CD4-positive, alpha-beta T cell treated with Interleukin-1 beta for 1 hour (primary cell): ENCODE results near the gene GALNT14.

Experiments used
- DNase-seq, 2 donors: peaks; one replicate each; pipeline ENCODE4 v3.0.0-alpha.2; 2020 to 2022

The GALNT14 gene

DNA sequence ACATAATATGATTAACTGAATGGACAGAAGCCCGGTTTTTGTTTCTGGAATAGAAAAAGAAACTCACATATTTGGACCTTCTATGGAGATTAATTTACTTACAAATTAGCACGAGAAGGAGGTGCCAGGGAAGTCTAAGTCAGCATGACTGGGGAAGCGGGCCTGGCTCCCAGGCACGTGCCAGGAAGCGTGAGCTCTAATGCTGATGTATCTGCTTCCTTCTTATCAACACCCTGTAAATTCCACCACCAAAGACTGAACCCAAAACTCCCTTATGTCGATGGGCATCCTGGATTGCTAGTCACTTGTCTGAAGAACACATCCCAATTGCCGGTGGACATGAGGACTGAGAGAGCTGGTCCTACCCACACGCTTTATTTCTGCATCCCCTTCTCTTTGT lies 134.5 kb downstream of the GALNT14 start:
- DNase-seq: no peak

DNA sequence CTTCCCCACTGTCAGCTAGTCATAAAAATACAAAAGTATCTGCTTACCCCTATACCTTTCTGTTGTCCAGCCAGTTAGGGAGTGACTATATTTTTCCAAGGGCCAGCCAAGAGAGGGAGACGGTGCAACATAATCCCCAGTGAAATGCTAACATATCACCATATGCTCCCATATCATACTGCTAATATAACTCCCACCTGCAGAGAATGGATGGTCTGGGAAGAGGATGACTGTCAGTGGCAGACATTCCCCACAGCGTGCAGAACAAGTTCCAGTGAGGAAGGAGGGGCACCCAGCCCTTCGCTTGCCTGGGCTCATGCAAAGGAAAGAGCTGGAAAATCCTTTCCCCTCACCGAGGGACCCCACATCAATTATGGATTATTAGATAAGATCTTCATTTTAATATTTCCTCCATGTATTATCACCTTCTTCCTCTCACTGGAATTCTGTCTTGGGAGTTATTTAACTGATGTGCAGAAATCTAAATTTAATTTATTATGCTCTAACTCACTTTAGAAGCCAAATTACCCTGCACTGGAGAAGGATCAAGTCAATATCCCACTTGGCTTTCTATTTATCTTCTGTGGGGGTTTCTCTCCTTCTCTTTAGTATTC lies 135.6 kb downstream of the GALNT14 start:
- DNase-seq: no peak

DNA sequence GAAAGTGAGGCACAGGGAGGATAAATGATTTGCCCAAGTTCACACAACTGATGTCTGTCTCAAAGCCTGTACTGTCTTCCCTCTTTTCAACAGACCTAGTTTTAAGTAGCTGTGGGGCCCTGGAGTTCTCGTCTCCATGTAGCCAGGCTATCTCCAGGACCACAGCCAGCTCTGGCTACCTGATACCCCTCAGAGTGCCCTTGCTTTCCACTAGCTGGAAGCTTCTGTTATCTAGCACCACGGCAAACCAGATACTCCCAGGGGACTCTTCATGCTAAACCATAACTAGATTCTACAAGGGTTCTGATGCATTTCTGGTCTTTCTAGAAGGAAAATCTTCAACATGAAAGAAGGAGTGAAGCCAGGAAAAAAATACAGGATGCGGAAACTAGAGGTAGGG lies 137.3 kb downstream of the GALNT14 start:
- DNase-seq: no peak

DNA sequence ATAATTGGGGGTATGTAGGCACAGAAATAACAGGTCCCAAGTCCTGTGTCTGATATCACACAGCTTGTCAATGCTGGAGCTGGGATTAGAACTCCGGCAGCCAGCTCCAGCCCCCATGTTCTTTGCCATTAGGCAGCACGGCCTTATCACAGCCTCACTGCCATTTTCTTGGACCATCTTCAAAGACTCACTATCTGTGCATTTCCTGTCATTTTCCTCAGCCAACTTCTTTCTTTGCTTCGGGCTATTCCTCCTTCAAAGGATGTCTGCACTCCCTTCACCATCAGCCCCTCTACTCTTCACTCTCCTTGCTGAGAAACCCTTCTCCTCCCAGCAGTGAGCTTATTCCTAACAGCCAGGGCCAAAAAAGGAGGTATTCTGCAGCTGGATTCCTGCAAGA lies 139.6 kb downstream of the GALNT14 start:
- DNase-seq: no peak

DNA sequence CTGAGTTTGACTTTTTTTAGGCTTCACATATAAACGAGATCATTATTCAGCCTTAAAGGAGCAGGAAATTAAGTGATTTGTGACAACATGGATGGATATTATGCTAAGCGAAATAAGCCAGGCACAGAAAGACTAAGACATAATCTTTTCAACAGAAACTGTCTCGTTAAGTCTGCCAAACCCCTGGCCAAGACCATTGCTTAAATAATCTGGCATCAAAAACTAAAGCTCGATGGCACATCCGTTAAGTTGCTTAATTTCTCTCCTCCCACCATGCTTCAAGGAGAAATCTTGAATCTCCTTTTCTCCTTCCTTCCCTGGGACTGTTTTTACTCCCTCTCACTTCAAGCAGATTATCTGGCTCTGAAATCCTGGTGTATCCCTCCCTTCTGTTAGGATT lies 140.3 kb downstream of the GALNT14 start:
- no peak for DNase-seq

DNA sequence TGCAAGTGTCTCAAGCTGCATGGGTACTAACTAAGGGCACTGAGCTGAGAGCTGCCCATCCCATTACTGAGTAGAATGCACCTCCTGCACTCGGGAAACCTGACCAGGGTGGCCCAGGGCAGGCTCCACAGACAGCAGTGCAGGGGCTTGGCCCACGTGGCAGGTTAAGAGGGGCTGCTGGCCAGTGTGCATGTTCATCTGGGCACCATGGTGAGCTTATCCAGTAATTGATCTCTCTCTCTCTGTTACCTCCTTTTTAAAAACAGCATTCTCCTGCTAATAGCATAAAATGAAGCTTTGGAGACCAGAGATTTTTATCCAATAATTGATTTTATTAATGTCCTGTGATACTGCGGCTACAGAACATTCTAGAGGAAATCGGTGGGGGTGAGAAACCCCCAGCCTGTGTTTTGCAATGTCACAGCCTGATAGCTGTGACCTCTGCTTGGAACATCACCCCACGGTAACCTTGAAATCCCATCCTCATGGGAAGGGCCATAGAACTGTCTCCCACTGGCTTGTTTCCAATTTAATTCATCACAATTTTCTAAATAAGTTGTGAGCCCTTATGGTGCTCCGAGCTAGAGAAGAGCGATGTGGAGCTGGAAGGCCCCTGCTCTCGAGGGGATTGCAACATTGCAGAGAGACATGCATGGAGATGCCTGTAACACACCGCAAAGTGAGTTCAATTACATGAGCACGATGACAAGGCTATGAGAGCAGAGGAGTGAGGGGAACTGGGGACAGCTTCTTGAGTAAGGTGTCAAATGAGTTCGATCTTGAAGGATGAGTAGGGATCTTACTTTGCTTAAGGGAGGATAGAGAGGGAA lies 143.8 kb downstream of the GALNT14 start:
- no peak for DNase-seq

DNA sequence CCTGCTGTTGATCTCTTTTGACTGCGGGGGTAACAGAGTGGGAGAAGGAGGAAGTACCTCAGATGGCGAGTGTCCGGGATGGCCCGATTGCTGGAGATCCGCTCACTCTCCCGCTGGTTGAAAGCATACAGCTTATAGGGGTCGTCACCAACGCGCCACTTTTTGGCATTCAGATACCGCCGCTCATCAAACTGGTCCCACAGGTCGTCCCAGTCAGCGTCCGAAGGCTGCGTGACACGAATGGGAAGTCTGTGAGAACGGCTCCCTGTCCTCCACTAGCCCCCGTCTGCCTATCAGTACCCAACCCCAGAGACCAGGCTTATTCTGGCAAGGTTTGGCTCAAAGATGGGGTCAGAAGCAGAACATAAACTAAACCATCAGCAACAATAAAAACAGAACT lies 145.5 kb downstream of the GALNT14 start:
- DNase-seq: no peak

DNA sequence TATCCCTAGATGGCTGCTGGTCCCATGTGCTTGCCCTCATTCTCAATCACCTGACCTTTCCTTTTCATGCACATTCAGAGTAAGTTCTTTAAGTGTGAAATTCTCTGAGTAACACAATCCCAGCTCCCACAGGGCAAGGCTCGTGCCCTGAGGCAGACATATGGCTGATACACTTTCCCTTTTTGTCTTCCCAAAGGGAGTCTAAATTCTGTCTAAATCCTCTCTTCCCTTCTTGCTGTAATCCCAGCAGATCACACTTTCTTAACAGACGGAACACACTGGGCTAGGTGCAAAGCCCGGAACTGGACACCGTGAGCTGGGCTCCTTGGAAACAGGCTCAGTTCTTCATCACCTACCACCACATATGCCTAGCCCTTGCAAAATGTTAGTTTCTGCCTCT lies 147.6 kb downstream of the GALNT14 start:
- DNase-seq: no peak

DNA sequence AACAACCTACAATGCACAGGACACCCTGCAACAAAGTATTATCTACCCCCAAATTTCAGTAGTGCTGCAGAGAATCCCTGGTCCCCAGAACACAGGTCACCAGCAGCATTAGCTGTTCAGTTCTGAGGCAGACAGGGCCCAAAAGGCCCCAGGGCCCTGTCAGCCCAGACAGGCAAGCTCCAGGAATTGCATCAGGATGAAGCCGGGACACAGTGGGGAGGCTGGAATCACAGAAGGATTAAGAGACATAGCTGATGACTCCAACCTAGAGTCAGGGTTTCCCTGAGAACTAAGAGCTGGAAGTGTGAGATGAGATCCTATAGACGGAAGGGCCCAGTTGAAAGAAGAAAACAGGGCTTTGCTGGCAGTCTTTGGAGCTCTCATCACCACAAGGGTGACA lies 148.1 kb downstream of the GALNT14 start:
- no peak for DNase-seq

DNA sequence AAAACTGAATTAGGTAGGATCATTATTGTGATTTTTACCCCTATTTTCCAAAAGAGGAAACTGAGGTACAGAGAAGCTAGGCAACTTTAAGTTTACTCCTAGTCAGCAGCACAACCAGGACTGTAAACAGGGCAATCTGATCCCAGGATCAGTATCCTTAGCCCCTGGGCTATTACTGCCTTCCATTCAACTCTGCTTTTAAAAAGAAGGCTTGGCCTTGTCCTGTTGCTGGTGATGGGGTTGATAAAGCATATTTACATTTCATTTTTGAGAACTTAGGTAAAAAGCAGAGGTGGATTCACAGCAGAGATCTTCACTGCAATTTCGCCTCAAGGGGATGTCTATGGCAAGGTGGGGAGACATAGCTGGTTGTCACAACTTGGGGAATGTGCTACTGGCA lies 148.5 kb downstream of the GALNT14 start:
- no peak for DNase-seq

DNA sequence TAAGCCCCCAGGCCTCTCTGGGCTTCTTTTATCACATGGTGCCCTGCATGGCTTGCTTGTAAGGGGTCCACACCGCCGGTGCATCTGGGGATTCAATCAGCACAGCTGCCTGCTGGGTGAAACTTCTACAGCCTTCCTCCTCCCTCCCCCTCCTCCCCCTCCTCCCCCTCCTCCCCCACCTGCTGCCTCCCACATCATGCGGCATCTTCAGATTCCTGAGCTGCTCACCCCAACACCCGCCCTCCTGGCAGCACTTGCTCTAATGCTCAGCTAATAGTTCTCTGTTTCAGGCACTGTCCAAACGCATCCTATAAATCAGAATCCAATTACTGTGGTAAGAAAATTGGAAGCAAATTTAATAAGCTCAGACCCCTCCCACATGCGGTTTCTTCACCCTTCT lies 150.7 kb downstream of the GALNT14 start:
- DNase-seq: no peak

DNA sequence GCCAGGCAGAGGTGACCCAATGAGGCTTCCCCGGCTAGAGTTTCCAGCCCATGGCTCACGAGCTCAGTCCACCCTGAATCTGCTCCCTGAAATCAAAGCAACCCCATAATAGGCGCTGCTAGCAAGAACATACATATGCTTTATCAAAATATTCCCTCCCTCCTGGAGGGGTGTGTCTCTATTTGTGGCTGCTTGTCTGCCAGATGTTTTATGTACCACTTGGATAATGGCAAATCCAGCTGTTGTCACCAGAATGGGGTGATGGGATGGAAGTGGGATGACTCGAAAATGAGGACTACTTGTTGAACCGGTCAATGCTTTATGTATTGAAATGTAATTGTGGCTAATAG lies 152.0 kb downstream of the GALNT14 start:
- no peak for DNase-seq

DNA sequence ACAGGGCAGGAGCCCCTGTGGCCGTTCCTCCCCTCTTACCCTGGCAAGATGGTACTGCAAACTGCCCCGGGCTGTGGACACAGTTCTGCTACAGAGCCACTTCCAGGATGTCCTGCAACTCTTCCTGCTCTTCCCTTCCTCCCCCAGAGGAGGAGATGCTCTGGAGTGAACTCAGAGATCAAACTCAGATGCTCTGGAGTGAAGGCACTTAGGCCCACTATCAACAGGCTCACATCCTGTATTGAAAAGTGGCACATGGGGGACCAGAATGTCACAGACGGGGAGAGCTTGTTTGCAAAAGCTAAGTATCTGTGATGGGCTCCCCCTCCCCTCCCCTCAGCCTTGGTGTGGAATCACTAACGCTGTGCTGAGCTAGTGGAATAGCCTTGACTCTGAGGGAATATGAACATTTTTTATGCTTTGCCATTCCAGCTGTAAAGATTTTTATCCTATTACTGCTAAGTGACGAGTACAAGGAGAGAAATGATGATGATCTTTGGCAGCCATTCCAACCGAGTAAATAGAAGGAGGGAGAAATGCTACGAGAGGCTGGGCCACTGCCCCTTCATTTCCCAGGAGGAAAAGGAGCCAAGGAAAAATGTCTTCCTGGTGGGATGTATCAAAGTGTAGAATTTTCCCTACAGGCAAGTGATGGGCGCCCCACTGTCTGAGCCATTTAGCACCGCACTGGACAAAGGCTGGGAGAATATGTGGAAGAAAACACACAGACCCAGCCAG lies 152.6 kb downstream of the GALNT14 start:
- no peak for DNase-seq

DNA sequence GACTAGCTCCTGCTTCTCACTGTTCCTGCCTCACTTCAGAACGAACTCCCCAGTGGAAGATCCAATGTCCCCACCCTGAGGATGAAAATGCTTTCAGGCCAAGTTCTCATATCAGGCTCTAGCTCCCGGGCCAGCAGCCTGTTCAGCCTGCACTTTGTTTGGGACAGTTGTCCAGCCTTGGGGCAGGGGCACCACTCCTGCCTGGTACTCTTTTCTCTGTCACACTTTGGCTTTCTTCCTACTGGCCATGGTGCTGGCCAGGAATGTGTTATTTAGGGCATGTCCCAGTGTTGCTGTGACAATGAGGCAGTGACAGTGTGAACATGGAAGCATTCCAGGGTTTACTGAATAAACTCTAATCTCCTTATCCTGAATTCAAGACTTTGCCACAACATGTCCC lies 154.1 kb downstream of the GALNT14 start:
- DNase-seq: no peak

DNA sequence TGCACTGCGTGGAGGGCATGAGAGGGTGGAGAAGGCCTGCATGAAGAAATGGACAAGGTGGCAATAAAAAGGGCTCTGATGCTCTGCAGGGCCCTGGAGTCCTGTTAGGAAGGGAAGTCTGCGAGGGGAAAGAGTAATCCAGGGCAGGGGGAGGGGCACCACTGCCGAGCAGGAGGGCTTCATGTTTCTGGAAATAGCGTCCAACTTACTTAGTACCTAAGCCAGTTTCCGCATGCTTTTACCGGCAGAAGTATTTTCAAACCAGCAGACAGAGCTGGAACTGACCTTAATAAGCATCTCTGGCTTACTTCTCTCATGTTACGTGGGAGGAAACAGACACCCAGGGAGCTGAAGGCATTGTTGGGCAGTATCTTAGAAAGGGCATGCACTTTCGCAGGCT lies 156.7 kb downstream of the GALNT14 start:
- DNase-seq: no peak

DNA sequence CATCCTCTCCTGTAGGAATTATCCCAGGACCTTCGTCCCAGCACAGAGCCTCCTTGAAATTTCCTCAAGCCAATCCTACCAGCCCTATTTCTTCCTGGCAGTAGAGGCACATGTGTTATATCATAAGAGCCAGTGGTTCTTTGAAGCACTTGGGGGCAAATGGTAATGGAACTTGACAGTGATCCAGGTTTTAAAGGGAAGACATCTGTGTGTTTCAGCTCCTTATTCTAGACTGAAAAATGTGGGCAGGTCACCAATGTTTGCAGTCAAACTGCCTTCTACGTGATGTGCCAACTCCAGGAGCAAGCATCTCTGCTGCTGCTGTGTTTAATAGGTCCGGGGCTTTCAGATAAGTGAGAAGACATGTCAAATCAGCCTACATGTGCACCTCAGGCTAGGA lies 157.1 kb downstream of the GALNT14 start:
- no peak for DNase-seq

DNA sequence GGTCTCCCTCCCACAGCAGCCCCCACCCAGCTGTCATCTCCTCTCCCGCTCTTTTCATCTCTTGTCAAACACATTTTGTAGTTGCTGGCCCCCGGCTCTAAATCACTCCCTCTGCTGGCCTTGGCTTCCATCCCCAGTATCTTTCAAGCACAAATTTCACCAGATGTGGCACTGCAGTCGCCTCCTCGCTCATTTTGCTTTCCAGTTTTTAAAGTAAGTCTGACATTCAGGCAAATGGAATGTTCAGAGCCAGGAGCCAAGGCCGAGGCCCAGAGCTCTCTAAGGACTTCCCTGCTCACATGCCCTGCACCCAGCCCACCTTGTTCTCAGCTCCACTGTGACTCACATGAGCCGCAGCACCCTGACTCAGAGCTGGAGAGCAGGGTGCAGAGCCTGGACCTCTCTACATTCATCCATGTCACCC lies 158.4 kb downstream of the GALNT14 start:
- DNase-seq: no peak

DNA sequence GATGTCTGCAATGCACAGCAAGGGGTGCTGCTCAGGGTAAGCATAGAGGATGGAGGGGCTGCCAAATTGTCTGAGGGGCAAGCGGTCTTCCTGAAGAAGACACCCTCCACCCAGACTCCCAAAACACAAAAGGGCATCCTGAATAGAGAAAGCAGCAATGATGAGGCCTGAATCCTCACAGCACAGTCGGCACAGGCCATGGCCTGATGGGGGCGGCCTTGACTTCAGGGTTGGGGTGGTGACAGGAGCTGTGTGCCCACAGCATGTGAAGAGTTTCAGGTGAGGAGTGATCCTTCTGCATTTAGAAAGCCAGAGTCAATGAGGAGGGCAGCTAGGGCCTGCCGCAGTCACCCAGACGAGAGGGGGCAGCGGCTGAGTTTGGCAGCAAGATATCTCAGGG lies 159.4 kb downstream of the GALNT14 start:
- DNase-seq: no peak

DNA sequence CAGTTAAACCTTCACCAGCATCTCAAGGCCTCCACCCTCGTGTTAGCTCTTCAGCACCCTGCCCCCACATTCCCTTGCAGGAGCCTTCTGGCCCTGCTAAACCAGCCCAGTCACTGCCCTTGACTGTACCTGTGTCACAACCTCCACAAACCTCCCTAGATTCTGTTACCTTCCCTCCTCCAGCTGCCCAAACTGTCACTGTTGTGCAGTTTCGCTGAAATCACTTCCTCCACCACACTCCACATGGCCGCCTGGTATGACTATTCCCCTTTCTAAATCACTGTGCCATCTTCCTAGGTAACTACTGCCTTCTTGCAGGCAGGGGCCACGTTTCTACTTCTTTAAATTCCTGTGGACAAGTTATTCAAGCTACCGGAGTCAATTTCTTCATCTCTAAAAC lies 160.2 kb downstream of the GALNT14 start:
- DNase-seq: no peak

DNA sequence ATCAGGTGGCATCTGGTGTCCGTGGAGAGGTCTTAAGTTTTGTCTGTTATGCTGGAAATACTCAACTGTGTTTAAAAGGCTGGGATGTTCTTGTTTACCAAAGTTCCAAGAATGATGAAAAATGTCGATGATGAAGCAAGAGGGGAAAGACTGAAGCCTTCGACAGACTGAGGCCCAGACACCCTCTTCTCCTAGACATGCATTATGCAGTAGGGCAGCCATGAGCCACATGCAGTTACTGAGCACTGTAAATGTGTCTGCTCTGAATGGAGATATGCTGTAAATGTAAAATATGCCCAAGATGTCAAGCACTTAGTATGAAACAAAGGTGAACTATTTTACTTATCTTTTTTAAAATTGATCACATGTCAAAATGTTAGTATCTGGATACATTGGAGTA lies 163.1 kb downstream of the GALNT14 start:
- no peak for DNase-seq

DNA sequence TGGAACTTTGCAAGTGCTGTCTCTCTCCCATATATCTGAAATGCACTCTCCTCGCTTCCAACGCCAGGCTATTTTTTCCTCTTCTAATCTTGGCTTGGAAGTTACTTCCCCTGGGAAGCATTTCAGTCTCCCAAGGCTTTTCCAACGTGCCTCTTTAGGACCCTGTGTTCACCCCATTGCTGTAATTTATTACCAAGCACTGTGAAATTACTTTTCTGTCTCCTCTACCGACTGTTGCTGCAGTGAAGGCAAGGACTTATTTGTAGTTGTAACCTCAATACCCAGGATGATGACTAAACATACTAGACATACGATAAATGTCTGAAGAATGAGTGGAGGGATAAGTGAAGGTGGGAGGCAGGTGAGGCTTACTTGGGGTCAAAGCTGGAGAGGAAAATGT lies 163.7 kb downstream of the GALNT14 start:
- no peak for DNase-seq

DNA sequence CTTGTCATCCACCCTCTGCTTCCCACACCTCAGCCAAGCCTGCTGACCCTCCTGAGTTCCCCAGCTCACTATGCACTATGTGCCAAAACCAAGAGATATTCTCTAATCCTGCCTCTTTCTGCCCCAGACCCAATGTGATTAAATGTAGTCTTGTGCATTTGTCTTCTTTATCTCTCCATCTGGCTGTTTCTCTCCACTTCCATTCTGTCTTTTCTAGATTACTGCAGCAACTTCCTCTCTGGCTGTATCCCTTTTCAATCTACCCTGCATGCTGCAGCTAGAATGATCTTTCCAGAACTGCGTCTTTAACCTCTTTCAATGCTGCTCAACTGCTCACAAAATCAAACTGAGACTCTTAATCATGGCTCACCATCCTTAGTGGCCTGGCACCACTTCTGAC lies 164.1 kb downstream of the GALNT14 start:
- DNase-seq: no peak

DNA sequence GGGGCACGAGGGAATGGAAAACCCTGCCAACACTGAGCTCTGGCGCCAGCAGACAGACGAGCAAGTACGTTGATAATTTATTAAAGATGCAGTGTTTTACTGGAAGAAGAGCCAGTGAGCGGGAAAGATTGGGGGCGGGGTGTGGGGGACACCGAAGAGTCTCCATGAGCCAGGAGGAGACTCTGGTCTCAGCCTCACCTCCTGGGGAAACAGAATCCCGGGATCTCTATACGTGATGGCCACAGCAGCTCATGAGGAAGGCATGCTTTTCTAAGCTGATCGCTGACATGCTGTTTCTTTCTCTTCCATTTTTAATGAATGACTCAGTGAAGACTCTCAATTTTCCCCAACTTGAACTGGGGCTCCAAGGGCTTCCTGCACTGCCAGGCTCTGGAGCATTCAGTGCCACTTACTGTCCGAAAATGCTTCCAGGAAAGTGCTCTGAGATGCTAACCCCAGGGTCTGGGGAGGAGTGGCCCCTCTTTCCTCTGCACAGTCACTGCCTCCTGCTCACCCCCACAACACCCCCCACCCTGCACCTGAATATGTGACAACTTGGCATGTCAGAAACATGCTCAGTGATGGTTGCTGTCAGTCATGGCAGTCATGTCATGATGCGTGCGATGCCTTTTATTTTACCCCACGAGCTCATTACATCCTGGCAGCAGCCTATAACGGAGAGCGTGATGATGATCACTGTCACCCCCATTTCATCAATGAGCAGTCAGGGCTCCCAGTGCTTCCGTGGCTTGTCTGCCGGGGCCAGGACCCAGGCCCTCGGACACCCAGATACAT lies 166.8 kb downstream of the GALNT14 start:
- no peak for DNase-seq
